Kidney capillary endothelial cell (primary cell): ENCODE data around the gene SAMD1.

Experiments used
- DNase-seq: peaks from one replicate; pipeline ENCODE4 v3.0.0-alpha.2; 2018; ENCODE audit warnings: low spot score

SAMD1 gene

GRCh38 chr19:14090509-14091080 lies at the start of gene SAMD1:
Gene SAMD1, minus strand, starts transcription at chr19:14090751.
- no peak for DNase-seq

- DNase-seq, result no peak
Observed at GRCh38 chr19:14139944-14140343, 49.4 kb upstream of the SAMD1 start.

- DNase-seq, result no peak
Observed at GRCh38 chr19:14138576-14139265, 48.2 kb upstream of the SAMD1 start.

GRCh38 chr19:14136509-14137281 lies 46.1 kb upstream of the SAMD1 start, which contains the start of gene ASF1B:
Gene ASF1B, minus strand, starts transcription at chr19:14136589. Its CDS starts 133 bp downstream, at chr19:14136456.
- DNase-seq, result peak; percentile 100

- DNase-seq, result no peak
Observed at GRCh38 chr19:14135985-14136508, 45.5 kb upstream of the SAMD1 start.

GRCh38 chr19:14135355-14135754 lies 44.8 kb upstream of the SAMD1 start:
- no peak for DNase-seq

GRCh38 chr19:14127929-14128509 lies 37.5 kb upstream of the SAMD1 start:
- DNase-seq, result no peak

- no peak for DNase-seq
Observed at GRCh38 chr19:14127176-14127575, 36.6 kb upstream of the SAMD1 start.

GRCh38 chr19:14122924-14123323 lies 32.4 kb upstream of the SAMD1 start:
- no peak for DNase-seq

GRCh38 chr19:14120497-14120780 lies 29.9 kb upstream of the SAMD1 start:
- no peak for DNase-seq

- DNase-seq, result no peak
Observed at GRCh38 chr19:14119644-14120496, 29.3 kb upstream of the SAMD1 start.

- DNase-seq, result no peak
Observed at GRCh38 chr19:14119146-14119545, 28.6 kb upstream of the SAMD1 start.

- no peak for DNase-seq
Observed at GRCh38 chr19:14118165-14119051, 27.9 kb upstream of the SAMD1 start.

- DNase-seq, result peak; percentile 96
Observed at GRCh38 chr19:14117668-14118164, 27.2 kb upstream of the SAMD1 start, which contains the start of gene PRKACA. Gene PRKACA, minus strand, starts transcription at chr19:14117762. Its CDS starts 215 bp downstream, at chr19:14117547.

- DNase-seq, result no peak
Observed at GRCh38 chr19:14116918-14117578, 26.5 kb upstream of the SAMD1 start.

- no peak for DNase-seq
Observed at GRCh38 chr19:14116525-14116917, 26.0 kb upstream of the SAMD1 start.

- no peak for DNase-seq
Observed at GRCh38 chr19:14115756-14116155, 25.2 kb upstream of the SAMD1 start.

GRCh38 chr19:14114854-14115253 lies 24.3 kb upstream of the SAMD1 start:
- DNase-seq, result no peak

- DNase-seq, result no peak
Observed at GRCh38 chr19:14114439-14114838, 23.9 kb upstream of the SAMD1 start.
